GM12878 (cell line): Measurements from ENCODE around the gene SCN8A. TPM values are rescaled to one million over a fixed set of nuclear protein-coding genes. Genes with fewer than 3 reads are reported as not detected.

ENCODE experiments used
- ATAC-seq: fragments of 200-7000 bp; cut with Tn5 transposase; 3 replicates; pipeline ENCODE4 v1.9.1; 2020; ENCODE audit warnings: mild to moderate bottlenecking, moderate library complexity
- BruUV-seq: library from RNA; stranded (reverse); fragments of 400-500 nt; replicated peaks from 2 replicates; lab custom pipeline; 2021; lab: Mats Ljungman, UMichigan
- CTCF ChIA-PET: fragments of 300-600 bp; sonication (Branson Sonifier 250); formaldehyde crosslinking; extraction: SDS; loops from one replicate; lab custom pipeline; 2021; ENCODE audit warnings: inconsistent platforms; lab: Yijun Ruan, JAX
- POLR2A ChIA-PET: fragments of 350-600 bp; formaldehyde crosslinking; extraction: SDS; loops from one replicate; lab custom pipeline; 2021; ENCODE audit warnings: inconsistent platforms; lab: Charles Lee
- RAD21 ChIA-PET: fragments of 300-600 bp; sonication (Branson Sonifier 250); formaldehyde crosslinking; loops from one replicate; lab custom pipeline; 2023; ENCODE audit warnings: antibody characterized with exemption; ENCODE audit not compliant: unreplicated experiment; lab: Charles Lee
- SMC1A ChIA-PET: fragments of 300-600 bp; sonication (Branson Sonifier 250); formaldehyde crosslinking; loops from one replicate; lab custom pipeline; 2023; ENCODE audit not compliant: unreplicated experiment, uncharacterized antibody; lab: Charles Lee
- DNase-seq: peaks from one replicate; pipeline ENCODE4 v3.0.0-alpha.2; 2011; ENCODE audit warnings: low read depth, low spot score
- FAIRE-seq: peaks from 3 replicates; lab custom pipeline; 2011; peaks lifted over from hg19 to GRCh38; lab: Jason Lieb, UNC
- H2AFZ ChIP-seq: 2 replicates; pipeline ENCODE4 v1.6.0; 2011; ENCODE audit warnings: low read depth, low read length, control low read depth; ENCODE audit not compliant: control insufficient read depth
- H3K27ac ChIP-seq: 2 replicates; pipeline ENCODE4 v1.5.1; 2011; ENCODE audit warnings: control low read depth; ENCODE audit not compliant: control insufficient read depth, insufficient read depth
- H3K27me3 ChIP-seq, 2 experiments: replicated peaks in 1 of 2; 2 replicates each; pipeline versions ENCODE4 v1.6.0 to v1.6.1; 2011; ENCODE audit warnings: low read length in 1 of 2; ENCODE audit not compliant: control insufficient read depth in 2 of 2, insufficient read depth in 2 of 2
- H3K36me3 ChIP-seq, 2 experiments: 2 replicates each; pipeline ENCODE4 v1.5.1; 2011; ENCODE audit warnings: low read length in 1 of 2; ENCODE audit not compliant: control insufficient read depth in 2 of 2, insufficient read depth in 2 of 2
- H3K4me1 ChIP-seq: 2 replicates; pipeline ENCODE4 v1.6.1; 2011; ENCODE audit warnings: mild to moderate bottlenecking, low read length, moderate library complexity, mixed read lengths; ENCODE audit not compliant: control insufficient read depth, insufficient read depth
- H3K4me2 ChIP-seq: 2 replicates; pipeline ENCODE4 v1.6.0; 2011; ENCODE audit warnings: control low read depth; ENCODE audit not compliant: control insufficient read depth, insufficient read depth
- H3K4me3 ChIP-seq: fragments of 200-600 bp; sonication (generic); 2 replicates; pipeline ENCODE4 v1.5.1; 2016
- H3K79me2 ChIP-seq: 2 replicates; pipeline ENCODE4 v1.6.0; 2011; ENCODE audit warnings: low read length; ENCODE audit not compliant: control insufficient read depth, insufficient read depth
- H3K9ac ChIP-seq: 2 replicates; pipeline ENCODE4 v1.8.0; 2011; ENCODE audit warnings: low read length, control low read depth, mixed read lengths; ENCODE audit not compliant: control insufficient read depth, insufficient read depth
- H3K9me3 ChIP-seq: replicated peaks from 3 replicates; pipeline ENCODE4 v1.5.1; 2011; ENCODE audit warnings: mild to moderate bottlenecking, low read length; ENCODE audit not compliant: control insufficient read depth, insufficient read depth
- H4K20me1 ChIP-seq: 2 replicates; pipeline ENCODE4 v1.6.0; 2011; ENCODE audit not compliant: control insufficient read depth, insufficient read depth
- BHLHE40 ChIP-seq, 2 experiments: fragments of 450-650 bp in 1 of 2; IDR thresholded peaks; 2 replicates each; pipeline ENCODE4 v1.6.1; 2011 to 2017; ENCODE audit warnings: low read depth in 2 of 2, borderline replicate concordance in 1 of 2, improper control_type of control experiment in 1 of 2, low read length in 1 of 2, mild to moderate bottlenecking in 1 of 2
- FOXM1 ChIP-seq: IDR thresholded peaks from 2 replicates; pipeline ENCODE4 v1.6.1; 2012; ENCODE audit warnings: low read depth, mild to moderate bottlenecking, inconsistent platforms, low read length, moderate library complexity
- MEF2B ChIP-seq: fragments of 450-650 bp; IDR thresholded peaks from 2 replicates; pipeline ENCODE4 v1.6.1; 2018; ENCODE audit warnings: mild to moderate bottlenecking, moderate library complexity; ENCODE audit not compliant: partially characterized antibody, poor library complexity, severe bottlenecking
- MYB ChIP-seq: fragments of 150-350 bp; IDR thresholded peaks from 2 replicates; pipeline ENCODE4 v1.6.1; 2014; ENCODE audit warnings: mild to moderate bottlenecking, low read depth, low read length, borderline replicate concordance
- NR2C1 ChIP-seq: fragments of 450-650 bp; IDR thresholded peaks from 2 replicates; pipeline ENCODE4 v1.6.1; 2017; ENCODE audit warnings: antibody characterized with exemption, mild to moderate bottlenecking, moderate library complexity
- RCOR1 ChIP-seq: conservative IDR thresholded peaks from 2 replicates; pipeline ENCODE4 v1.6.1; 2012; ENCODE audit warnings: low read depth, low read length, improper control_type of control experiment
- STAT1 ChIP-seq: fragments of 450-650 bp; conservative IDR thresholded peaks from 2 replicates; pipeline ENCODE4 v1.6.1; 2014; ENCODE audit warnings: antibody characterized with exemption, mild to moderate bottlenecking
- ZNF384 ChIP-seq: IDR thresholded peaks from 2 replicates; pipeline ENCODE4 v1.6.1; 2012; ENCODE audit warnings: low read depth, mild to moderate bottlenecking, low read length, improper control_type of control experiment, borderline replicate concordance
- whole genome bisulfite sequencing: methylation state at CpG from one replicate; pipeline ENCODE4 v1.1.6; 2016; ENCODE audit warnings: low lambda C conversion rate; ENCODE audit not compliant: insufficient replicate concordance, insufficient coverage; ENCODE audit errors: missing lambda C conversion rate; 5-methylcytosine and 5-hydroxymethylcytosine counted together
- in situ Hi-C: fragments of 300-500 bp; cut with MboI; formaldehyde crosslinking; loops from 9 replicates; pipeline ENCODE4 v1.14.3; 2018; ENCODE audit warnings: mixed read lengths
- intact Hi-C: fragments of 100-400 bp; cut with micrococcal nuclease; formaldehyde crosslinking; loops from one replicate; pipeline ENCODE4 v1.14.2; 2022; ENCODE audit not compliant: unreplicated experiment
- polyA plus RNA-seq, 11 experiments: library from polyadenylated mRNA; depleted of rRNA in 4 of 11; unstranded in 6 of 11; stranded (reverse) in 5 of 11; fragments of >200 nt; fragmentation: Nextera tagmentation in 4 of 11; fragmentation: Illumina TruSeq in 1 of 11; extraction: Ambion mirVana in 4 of 11; extraction: Trizol in 1 of 11; gene quantifications; 1 replicate in 1 of 11; 2 replicates in 10 of 11; pipeline versions ENCODE4 v1.2.1 to v1.2.3, GENCODE V29; 2011 to 2016; ENCODE audit warnings: inconsistent platforms in 2 of 11, missing spikeins in 2 of 11, low read depth in 1 of 11
- total RNA-seq, 4 experiments: library from RNA; depleted of rRNA in 3 of 4; stranded (reverse); fragments of >200 nt in 3 of 4; fragmentation: Illumina TruSeq in 1 of 4; extraction: Trizol in 1 of 4; gene quantifications; 2 replicates each; pipeline versions ENCODE4 v1.2.1 to v1.2.3, GENCODE V29; 2013 to 2021
- TF ChIP-seq, protein P1 (sequence below): IDR thresholded peaks from 2 replicates; pipeline ENCODE4 v1.6.1; 2011; ENCODE audit warnings: low read depth, mild to moderate bottlenecking, low read length, moderate library complexity, borderline replicate concordance; ENCODE audit errors: extremely low read depth
- TF ChIP-seq, protein P2 (sequence below): IDR thresholded peaks from 2 replicates; pipeline ENCODE4 v1.6.1; 2012; ENCODE audit warnings: low read length, inconsistent platforms
- TF ChIP-seq, protein P3 (sequence below): fragments of 450-650 bp; IDR thresholded peaks from 2 replicates; pipeline ENCODE4 v1.6.1; 2016; ENCODE audit warnings: mild to moderate bottlenecking
- TF ChIP-seq, protein P4 (sequence below): IDR thresholded peaks from 2 replicates; pipeline ENCODE4 v1.6.1; 2012; ENCODE audit warnings: low read depth, low read length, improper control_type of control experiment
- TF ChIP-seq, protein P5 (sequence below): fragments of 450-650 bp; IDR thresholded peaks from 2 replicates; pipeline ENCODE4 v1.6.1; 2017; ENCODE audit warnings: mild to moderate bottlenecking, moderate library complexity

The SCN8A gene
- total and polyA plus RNA-seq, 10 of the 15 experiments (the other 5 are each of a cell fraction or from before 2014, with no cell fraction given) = 0.02 to 0.23 (median 0.06) TPM; not detected in 2

DNA sequence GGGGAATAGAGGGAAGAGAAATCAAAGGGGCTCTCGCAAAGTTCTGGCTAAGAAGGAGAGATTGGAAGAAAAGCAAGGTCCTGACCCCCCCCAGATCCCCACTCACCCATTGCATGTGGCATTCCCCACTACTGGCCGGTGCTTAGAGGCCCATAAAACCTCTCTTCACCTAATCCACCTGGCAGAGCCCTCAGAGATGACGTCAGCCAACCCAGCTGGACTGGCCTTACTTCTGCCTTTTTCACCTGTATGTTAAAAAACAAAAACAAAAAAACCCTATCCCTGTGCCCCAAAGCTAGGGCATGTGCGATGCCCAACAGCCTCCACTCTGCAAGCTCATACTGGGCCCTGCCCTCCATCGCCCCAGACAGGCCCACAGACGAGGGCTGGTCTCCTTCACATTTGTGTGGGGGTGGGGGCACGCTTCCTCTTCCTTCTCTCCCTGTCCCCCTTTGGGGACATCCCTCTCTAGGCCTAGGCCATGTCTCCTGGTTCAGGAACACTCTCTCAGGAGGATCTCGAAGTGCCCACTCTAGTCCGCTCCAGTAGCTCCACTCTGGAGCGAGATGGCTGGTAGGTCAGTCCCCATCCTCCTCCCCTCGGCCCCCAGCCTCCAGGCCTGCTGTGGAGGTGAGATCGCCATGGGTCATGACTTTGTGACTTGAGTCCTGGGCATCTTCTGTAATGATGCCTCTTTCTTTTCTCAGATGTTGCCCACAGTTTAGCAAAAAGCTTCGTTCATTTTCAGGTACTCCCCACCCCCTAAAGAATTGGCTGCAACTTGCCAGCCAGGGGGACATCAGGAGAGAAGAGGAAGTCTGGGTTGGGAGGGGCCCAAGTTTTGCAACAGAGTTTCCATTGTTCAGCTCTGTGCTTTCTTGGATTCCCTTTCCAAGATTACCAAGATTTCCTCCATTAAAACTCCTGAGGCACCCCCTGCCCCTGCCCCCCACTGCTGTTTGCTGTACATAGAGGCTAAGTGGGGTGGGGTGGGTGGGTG lies 220.5 kb downstream of the SCN8A start:
- BruUV-seq = no TSS peak
- no peak for ATAC-seq
- H3K27ac ChIP-seq = no peak overlapping the region
- peaks cover 6 to 10% of the 10 kb centered on the region in 2 experiments for H3K27me3 ChIP-seq
- RAD21 ChIA-PET = no interaction called here
- H3K4me1 ChIP-seq = no peaks in the 10 kb centered on the region
- H3K9me3 ChIP-seq = no peaks in the 10 kb centered on the region
- no peak for FAIRE-seq
- TF ChIP-seq MYB (no peak), ZNF384 (no peak), FOXM1 (no peak), RCOR1 (no peak), BHLHE40 (IDR thresholded peaks at IDR 0.05; ENCODE audit: borderline replicate concordance in 1 of 2, low read depth in 2 of 2, low read length in 1 of 2) (no peak), NR2C1 (no peak), MEF2B (no peak), STAT1 (no peak)
- TF ChIP-seq, protein P1, sequence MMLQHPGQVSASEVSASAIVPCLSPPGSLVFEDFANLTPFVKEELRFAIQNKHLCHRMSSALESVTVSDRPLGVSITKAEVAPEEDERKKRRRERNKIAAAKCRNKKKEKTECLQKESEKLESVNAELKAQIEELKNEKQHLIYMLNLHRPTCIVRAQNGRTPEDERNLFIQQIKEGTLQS = no peak
- TF ChIP-seq, protein P2, sequence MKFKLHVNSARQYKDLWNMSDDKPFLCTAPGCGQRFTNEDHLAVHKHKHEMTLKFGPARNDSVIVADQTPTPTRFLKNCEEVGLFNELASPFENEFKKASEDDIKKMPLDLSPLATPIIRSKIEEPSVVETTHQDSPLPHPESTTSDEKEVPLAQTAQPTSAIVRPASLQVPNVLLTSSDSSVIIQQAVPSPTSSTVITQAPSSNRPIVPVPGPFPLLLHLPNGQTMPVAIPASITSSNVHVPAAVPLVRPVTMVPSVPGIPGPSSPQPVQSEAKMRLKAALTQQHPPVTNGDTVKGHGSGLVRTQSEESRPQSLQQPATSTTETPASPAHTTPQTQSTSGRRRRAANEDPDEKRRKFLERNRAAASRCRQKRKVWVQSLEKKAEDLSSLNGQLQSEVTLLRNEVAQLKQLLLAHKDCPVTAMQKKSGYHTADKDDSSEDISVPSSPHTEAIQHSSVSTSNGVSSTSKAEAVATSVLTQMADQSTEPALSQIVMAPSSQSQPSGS = no peak
- TF ChIP-seq, protein P3, sequence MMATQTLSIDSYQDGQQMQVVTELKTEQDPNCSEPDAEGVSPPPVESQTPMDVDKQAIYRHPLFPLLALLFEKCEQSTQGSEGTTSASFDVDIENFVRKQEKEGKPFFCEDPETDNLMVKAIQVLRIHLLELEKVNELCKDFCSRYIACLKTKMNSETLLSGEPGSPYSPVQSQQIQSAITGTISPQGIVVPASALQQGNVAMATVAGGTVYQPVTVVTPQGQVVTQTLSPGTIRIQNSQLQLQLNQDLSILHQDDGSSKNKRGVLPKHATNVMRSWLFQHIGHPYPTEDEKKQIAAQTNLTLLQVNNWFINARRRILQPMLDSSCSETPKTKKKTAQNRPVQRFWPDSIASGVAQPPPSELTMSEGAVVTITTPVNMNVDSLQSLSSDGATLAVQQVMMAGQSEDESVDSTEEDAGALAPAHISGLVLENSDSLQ = no peak
- TF ChIP-seq, protein P4, sequence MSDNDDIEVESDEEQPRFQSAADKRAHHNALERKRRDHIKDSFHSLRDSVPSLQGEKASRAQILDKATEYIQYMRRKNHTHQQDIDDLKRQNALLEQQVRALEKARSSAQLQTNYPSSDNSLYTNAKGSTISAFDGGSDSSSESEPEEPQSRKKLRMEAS = no peak
- TF ChIP-seq, protein P5, sequence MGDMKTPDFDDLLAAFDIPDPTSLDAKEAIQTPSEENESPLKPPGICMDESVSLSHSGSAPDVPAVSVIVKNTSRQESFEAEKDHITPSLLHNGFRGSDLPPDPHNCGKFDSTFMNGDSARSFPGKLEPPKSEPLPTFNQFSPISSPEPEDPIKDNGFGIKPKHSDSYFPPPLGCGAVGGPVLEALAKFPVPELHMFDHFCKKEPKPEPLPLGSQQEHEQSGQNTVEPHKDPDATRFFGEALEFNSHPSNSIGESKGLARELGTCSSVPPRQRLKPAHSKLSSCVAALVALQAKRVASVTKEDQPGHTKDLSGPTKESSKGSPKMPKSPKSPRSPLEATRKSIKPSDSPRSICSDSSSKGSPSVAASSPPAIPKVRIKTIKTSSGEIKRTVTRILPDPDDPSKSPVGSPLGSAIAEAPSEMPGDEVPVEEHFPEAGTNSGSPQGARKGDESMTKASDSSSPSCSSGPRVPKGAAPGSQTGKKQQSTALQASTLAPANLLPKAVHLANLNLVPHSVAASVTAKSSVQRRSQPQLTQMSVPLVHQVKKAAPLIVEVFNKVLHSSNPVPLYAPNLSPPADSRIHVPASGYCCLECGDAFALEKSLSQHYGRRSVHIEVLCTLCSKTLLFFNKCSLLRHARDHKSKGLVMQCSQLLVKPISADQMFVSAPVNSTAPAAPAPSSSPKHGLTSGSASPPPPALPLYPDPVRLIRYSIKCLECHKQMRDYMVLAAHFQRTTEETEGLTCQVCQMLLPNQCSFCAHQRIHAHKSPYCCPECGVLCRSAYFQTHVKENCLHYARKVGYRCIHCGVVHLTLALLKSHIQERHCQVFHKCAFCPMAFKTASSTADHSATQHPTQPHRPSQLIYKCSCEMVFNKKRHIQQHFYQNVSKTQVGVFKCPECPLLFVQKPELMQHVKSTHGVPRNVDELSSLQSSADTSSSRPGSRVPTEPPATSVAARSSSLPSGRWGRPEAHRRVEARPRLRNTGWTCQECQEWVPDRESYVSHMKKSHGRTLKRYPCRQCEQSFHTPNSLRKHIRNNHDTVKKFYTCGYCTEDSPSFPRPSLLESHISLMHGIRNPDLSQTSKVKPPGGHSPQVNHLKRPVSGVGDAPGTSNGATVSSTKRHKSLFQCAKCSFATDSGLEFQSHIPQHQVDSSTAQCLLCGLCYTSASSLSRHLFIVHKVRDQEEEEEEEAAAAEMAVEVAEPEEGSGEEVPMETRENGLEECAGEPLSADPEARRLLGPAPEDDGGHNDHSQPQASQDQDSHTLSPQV = no peak
- TF ChIP-seq, all 136 proteins: peak for 0
- Histone ChIP-seq H3K79me2 (no peaks in the 10 kb centered on the region), H2AFZ (no peak overlapping the region), H3K4me2 (no peak overlapping the region), H3K36me3 (no peaks in the 10 kb centered on the region), H4K20me1 (no peaks in the 10 kb centered on the region), H3K9ac (no peak overlapping the region), H3K4me3 (no peak overlapping the region)
- DNase-seq = no peak
- intact Hi-C loops = no loop called here
- in situ Hi-C loops = no loop called here
- POLR2A ChIA-PET = no interaction called here
- CTCF ChIA-PET = no interaction called here
- SMC1A ChIA-PET = interaction anchor here (0.7 kb wide), 1 partner anchor 30 kb away, joined by 3 read pairs; no protein-coding TSS in a partner anchor
- WGBS = 17% methylated on average over 12 of the region's 13 CpGs
